Effector memory CD8-positive, alpha-beta T cell (primary cell): ENCODE measurements around the gene TBC1D20.
"Not testable (repeated sequence)": the region's sequence is repeated elsewhere in the genome, so short reads cannot be mapped to it uniquely, and the experiment has no call there.

Source experiments
- ATAC-seq: fragments of 150-1000 bp; cut with Tn5 transposase; replicated peaks from 2 replicates; pipeline ENCODE4 v1.10.0; 2021; ENCODE audit warnings: mild to moderate bottlenecking, moderate library complexity
- DNase-seq, 3 experiments: peaks; one replicate each; pipeline ENCODE4 v3.0.0; 2021
- H3K27ac Mint-ChIP-seq, 2 donors: one replicate each; pipeline ENCODE4 v1.8.0; 2022; ENCODE audit warnings: mild to moderate bottlenecking in 2 of 2, mixed read lengths in 2 of 2, moderate library complexity in 2 of 2
- H3K27me3 Mint-ChIP-seq, 2 donors: one replicate each; pipeline ENCODE4 v1.8.0; 2022; ENCODE audit warnings: mixed read lengths in 2 of 2
- H3K36me3 Mint-ChIP-seq: one replicate; pipeline ENCODE4 v1.8.0; 2022; ENCODE audit warnings: mild to moderate bottlenecking, moderate library complexity, mixed read lengths; ENCODE audit not compliant: insufficient read depth
- H3K4me1 Mint-ChIP-seq, 2 donors: one replicate each; pipeline ENCODE4 v1.8.0; 2022; ENCODE audit warnings: low read depth in 2 of 2, mixed read lengths in 2 of 2
- H3K4me3 Mint-ChIP-seq, 2 donors: one replicate each; pipeline ENCODE4 v1.8.0; 2022; ENCODE audit warnings: mild to moderate bottlenecking in 2 of 2, mixed read lengths in 2 of 2, moderate library complexity in 2 of 2
- H3K9me3 Mint-ChIP-seq, 2 donors: one replicate each; pipeline ENCODE4 v1.8.0; 2022; ENCODE audit warnings: mixed read lengths in 2 of 2

TBC1D20 gene

DNA sequence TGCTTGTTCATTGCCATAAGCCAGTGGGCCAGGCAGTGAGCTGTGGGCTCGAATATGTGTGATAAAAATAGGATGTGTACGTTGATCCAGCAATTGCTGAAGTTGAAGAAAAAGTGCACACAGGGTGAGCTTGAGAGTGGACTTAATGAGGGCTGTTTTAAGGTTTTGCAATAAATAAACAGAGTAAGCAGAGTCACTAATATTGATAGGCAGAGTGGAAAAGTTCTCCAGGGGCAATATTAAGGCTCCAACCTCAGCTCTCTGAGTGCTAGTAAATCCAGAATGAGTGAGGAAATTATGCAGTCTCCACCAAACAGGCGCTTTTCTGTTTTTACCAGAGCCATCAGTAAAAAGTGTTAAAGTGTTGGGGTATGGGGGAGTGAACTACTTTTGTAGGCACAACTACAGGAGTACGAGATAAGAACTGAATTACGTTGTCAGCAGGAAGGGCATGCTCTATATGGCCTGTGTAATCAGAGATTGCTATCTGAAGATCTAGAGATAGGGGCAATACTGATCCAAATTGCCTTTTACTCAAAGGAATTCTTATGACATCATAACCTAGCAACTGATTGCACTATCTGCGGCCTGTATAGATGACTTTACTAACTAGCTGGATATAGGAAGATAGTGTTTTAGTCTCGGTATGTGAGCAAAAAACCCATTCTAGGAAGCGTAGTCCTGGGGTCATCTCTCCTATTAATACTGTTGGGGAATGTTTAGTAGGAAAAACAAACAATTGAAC, 7.6 kb upstream of the TBC1D20 start:
- peaks cover 0 to 2% of the 10 kb centered on the region in 2 donors for H3K4me1 Mint-ChIP-seq
- H3K27me3 Mint-ChIP-seq, result peaks cover 20 to 32% of the 10 kb centered on the region in 2 donors
- H3K4me3 Mint-ChIP-seq, result no peak overlapping the region
- ATAC-seq, result no peak
- no peaks in the 10 kb centered on the region for H3K36me3 Mint-ChIP-seq
- DNase-seq, result no peak
- no peaks in the 10 kb centered on the region for H3K9me3 Mint-ChIP-seq
- no peak overlapping the region for H3K27ac Mint-ChIP-seq

DNA sequence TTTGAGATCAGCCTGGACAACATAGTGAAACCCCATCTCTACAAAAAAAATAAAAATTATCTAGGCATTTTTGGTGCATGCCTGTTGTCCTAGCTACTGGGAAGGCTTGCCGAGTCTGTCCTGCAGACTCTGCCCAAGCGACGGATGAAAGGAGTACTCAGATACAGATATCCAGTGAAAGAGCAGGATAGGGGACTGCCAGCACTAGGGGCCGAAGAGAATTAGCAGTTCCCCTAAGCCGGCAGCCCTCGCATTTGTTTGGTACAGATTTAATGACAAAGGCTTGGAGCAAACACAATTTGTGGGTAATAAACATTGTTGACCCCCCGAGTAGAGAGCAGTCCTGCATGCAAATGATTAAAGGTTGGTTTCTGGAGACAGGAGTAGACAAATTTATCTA, 5.4 kb upstream of the TBC1D20 start:
- ATAC-seq (no peak), DNase-seq (no peak)
- H3K4me1 Mint-ChIP-seq, result peaks cover 4 to 6% of the 10 kb centered on the region in 2 donors
- H3K27me3 Mint-ChIP-seq, result peaks cover 20 to 32% of the 10 kb centered on the region in 2 donors
- H3K4me3 Mint-ChIP-seq, result no peak overlapping the region
- no peak overlapping the region for H3K27ac Mint-ChIP-seq
- no peaks in the 10 kb centered on the region for H3K9me3 Mint-ChIP-seq
- H3K36me3 Mint-ChIP-seq, result no peaks in the 10 kb centered on the region

DNA sequence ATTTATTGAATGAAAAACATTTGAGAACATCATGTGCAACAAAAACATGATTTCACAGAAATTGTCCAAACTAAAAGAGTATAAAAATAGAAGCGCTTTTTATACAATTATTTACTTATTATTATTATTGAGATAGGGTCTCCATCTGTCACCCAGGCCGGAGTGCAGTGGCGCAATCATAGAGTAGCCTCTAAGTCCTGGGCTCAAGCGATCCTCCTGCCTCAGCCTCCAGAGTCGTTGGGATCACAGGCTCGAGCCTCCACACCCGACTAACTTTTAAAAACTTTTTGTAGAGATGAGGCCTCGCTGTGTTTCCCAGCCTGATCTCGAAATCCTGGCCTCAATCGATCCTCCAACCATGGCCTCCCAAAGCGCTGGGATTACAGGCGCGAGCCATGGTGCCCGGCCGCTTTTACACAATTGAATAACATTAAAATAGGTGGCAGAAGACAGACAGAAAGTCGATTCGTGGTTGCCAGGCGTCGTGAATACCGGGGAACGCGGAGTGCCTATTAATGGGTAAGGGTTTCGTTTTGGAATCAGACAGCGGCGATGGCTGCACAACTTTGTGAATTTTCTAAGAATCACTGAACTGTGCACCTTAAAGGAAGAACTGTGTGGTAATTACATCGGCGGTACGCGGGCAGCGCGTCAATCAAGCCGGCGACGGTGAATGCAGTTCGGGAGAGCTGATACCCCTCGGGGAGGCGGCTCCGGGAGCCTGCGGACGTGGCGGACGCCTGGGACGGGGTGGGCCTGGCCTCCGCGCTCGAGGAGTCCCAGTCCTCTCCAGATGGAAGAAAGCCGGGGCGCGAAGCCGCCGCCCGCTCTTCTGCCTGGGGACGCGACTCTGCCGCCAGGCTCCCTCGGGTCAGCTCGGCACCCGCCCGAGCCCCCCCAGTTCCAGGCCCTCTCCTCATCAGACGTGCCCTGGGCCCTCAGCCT, 807 bp downstream of the TBC1D20 start:
- H3K4me3 Mint-ChIP-seq, result peak overlapping the region; percentile 88 to 91
- H3K36me3 Mint-ChIP-seq, result peaks cover 7% of the 10 kb centered on the region
- H3K27ac Mint-ChIP-seq, result peak overlapping the region; percentile 87 to 90
- H3K27me3 Mint-ChIP-seq, result no peaks in the 10 kb centered on the region
- ATAC-seq, result peak; percentile 32
- H3K9me3 Mint-ChIP-seq, result no peaks in the 10 kb centered on the region
- H3K4me1 Mint-ChIP-seq, result peaks cover 31 to 37% of the 10 kb centered on the region in 2 donors
- peak; percentile 42 to 49 (median 46) for DNase-seq

DNA sequence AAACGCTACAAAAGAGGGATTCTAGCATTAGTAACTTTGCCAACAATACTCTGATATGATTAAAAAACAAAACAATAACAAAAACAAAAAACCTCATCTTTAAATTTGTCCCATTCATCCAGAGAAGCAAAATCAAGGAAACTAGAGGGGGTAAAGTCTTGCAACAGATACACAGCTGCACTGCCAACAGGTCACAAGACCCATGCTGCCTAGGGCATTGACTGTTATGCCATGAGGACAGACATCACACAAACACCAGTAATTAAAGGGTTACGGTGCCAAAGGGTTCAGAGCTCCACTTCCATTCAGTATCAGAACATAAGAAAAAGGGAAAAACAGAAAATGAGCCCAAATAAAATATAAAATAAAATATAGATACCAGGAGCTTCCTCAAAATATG, 1.6 kb downstream of the TBC1D20 start:
- H3K4me3 Mint-ChIP-seq, result peak overlapping the region; percentile 88 to 91
- peaks cover 7% of the 10 kb centered on the region for H3K36me3 Mint-ChIP-seq
- H3K4me1 Mint-ChIP-seq, result peaks cover 31 to 37% of the 10 kb centered on the region in 2 donors
- peak overlapping the region in 1 of 2 donors; percentile 90 for H3K27ac Mint-ChIP-seq
- no peak for ATAC-seq
- H3K27me3 Mint-ChIP-seq, result no peaks in the 10 kb centered on the region
- H3K9me3 Mint-ChIP-seq, result no peaks in the 10 kb centered on the region
- no peak for DNase-seq

DNA sequence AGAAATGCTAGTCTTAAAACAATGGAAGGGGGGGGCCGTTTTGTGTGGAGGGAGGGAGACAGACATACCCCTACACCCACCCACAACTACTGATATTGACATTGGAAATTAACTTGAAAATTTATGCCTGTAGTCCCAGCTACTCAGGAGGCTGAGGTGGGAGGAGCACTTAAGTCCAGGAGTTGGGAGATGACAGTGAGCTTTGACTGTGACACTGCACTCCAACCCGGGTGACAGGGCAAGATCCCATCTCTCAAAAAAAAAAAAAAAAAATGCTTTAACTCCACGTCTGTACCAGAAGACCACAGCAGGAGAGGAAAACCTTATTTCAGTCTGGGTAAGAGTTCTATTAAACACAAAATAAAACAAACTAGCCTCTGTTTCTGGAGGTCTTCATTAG, 2.2 kb downstream of the TBC1D20 start:
- Mint-ChIP-seq H3K27me3 (no peaks in the 10 kb centered on the region), H3K9me3 (no peaks in the 10 kb centered on the region), H3K36me3 (peaks cover 7% of the 10 kb centered on the region), H3K4me3 (peak overlapping the region; percentile 88 to 91), H3K4me1 (peaks cover 31 to 37% of the 10 kb centered on the region in 2 donors), H3K27ac (peak overlapping the region in 1 of 2 donors; percentile 90)
- no peak for ATAC-seq
- no peak for DNase-seq

DNA sequence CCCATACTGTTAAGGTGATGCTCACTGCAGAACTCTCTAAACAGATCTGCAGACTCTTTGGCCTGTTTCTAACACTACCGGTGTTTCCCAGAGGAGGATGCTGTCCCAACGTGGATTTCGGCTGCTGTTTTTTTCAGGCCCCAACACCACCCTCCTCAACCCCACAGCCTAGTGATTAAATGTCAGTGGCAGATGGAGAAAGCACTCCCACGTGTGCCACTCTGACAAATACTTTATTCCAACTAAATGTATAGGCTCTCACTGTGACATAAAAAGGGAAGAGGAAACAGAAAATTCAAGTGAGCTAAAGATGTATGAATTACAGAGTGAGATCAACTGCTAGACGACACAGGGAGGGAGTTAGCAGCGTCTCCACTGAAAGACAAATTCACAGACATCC, 3.6 kb downstream of the TBC1D20 start:
- Mint-ChIP-seq H3K4me1 (peaks cover 33 to 37% of the 10 kb centered on the region in 2 donors), H3K27ac (no peak overlapping the region), H3K9me3 (no peaks in the 10 kb centered on the region), H3K36me3 (peaks cover 7% of the 10 kb centered on the region), H3K27me3 (no peaks in the 10 kb centered on the region), H3K4me3 (no peak overlapping the region)
- DNase-seq, result no peak
- no peak for ATAC-seq

DNA sequence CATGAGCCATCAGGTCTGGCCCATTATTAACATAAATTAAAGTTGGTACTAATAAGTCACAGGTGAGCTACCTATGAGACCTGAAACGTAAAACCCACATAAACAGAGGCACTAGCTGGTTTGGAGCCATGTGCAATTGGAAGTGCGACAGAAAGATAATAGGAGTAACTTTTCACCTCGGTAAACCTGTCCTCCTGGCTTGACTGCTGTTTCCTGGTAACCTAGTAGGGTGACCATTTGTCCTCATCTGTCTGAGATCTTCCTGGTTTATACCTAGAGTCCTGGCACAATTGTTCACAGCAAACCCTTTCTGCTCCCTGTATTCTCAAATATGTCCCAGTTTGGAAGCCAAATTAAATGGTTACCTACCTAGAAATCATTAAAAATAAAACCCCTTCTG, 7.4 kb downstream of the TBC1D20 start:
- no peak overlapping the region for H3K4me3 Mint-ChIP-seq

DNA sequence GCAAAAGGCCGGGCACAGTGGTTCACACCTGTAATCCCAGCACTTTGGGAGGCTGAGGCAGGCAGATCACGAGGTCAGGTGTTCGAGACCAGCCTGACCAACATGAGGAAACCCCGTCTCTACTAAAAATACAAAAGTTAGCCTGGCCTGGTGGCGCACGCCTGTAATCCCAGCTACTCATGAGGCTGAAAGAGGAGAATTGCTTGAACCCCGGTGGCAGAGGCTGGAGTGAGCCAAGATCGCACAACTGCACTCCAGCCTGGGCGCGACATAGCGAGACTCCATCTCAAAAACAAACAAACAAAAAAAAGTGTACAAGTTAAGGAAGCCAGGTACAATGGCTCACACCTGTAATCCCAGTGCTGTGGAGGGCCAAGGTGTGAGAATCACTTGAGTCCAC, 10.3 kb downstream of the TBC1D20 start:
- H3K9me3 Mint-ChIP-seq, H3K27me3 Mint-ChIP-seq, H3K4me3 Mint-ChIP-seq, ATAC-seq, DNase-seq: not testable (repeated sequence)
- Mint-ChIP-seq H3K4me1 (peaks cover 10 to 12% of the 10 kb centered on the region in 2 donors), H3K36me3 (peaks cover 16% of the 10 kb centered on the region), H3K27ac (peak overlapping the region in 1 of 2 donors; percentile 38)

More for the DNA sequence above, 7.4 kb downstream of the TBC1D20 start:
- ATAC-seq, result no peak
- Mint-ChIP-seq H3K9me3 (no peaks in the 10 kb centered on the region), H3K27me3 (no peaks in the 10 kb centered on the region), H3K4me1 (peaks cover 20 to 25% of the 10 kb centered on the region in 2 donors), H3K36me3 (peaks cover 9% of the 10 kb centered on the region), H3K27ac (no peak overlapping the region)
- DNase-seq, result no peak

DNA sequence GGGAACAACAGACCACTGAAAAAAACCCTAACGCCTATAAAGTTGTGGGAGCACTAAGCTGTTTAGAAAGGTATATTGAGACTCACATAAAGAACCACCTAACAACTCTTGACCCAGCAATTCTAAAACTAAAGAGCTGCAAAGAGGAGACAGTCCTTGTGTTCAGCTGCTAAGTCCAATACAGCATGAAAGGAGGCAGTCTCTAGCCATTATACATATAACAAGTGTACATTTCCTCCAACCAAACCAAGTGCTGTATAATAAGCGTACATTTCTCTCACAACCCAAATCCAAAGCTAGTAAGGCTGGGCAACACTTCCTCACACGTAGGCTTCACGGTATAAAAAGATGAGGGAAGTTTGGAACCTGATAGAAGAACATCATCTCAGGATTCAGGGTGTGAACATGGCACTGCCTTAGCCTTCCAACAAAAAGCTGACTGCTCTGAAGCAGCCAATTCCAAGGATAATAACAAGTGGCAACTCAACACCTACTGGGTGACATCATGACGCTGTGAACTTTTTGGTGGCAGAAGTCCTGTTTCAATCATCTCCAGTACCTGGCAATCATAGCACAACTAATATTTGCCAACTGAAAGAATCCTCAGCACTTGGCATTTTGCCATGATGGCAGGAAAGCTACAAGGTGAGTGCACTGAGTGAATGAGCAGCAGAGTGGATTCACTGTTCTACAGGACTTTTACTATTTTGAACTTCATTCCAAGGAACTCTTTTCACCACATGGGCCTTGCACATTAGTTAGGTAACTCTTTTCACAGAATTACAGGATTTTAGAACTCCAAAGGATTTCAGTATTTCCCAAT, 16.6 kb downstream of the TBC1D20 start:
- Mint-ChIP-seq H3K9me3 (no peaks in the 10 kb centered on the region), H3K4me1 (peaks cover 6 to 8% of the 10 kb centered on the region in 2 donors)

DNA sequence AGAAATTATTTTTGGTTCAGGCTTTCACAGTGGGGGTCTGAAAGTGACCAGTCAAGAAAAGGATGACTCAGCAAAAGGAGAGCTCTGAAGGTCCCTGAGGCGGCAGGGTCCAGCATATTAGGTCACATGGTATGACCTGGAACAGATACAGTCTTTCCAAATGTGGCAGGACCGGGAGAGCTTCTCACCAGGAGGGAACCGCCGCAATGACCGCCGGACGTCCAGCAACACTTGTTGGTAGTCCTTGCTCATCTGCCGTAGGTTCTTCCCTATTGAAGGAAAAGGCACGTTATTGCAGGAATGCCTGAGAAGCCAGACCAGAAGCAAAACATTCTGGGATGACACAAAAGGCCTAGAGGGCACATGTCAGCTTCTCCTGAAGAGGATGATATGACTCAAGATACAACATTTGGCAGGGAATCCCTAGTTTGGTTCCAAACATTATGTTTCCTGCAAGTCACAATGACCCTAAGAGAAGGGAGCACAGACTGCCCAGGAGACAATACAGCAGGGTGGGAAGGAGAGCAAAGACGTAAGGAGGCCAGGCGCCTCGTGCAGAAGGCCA, 17.4 kb downstream of the TBC1D20 start:
- Mint-ChIP-seq H3K9me3 (no peaks in the 10 kb centered on the region), H3K4me1 (peaks cover 7% of the 10 kb centered on the region in 2 donors), H3K27me3 (no peaks in the 10 kb centered on the region), H3K4me3 (no peak overlapping the region), H3K27ac (peak overlapping the region in 1 of 2 donors; percentile 32), H3K36me3 (peaks cover 44% of the 10 kb centered on the region)
- ATAC-seq, result no peak
- DNase-seq, result no peak

More for the DNA sequence above, 16.6 kb downstream of the TBC1D20 start:
- H3K27me3 Mint-ChIP-seq, result no peaks in the 10 kb centered on the region
- no peak overlapping the region for H3K4me3 Mint-ChIP-seq
- peaks cover 40% of the 10 kb centered on the region for H3K36me3 Mint-ChIP-seq
- no peak for DNase-seq
- ATAC-seq, result no peak
- H3K27ac Mint-ChIP-seq, result no peak overlapping the region

DNA sequence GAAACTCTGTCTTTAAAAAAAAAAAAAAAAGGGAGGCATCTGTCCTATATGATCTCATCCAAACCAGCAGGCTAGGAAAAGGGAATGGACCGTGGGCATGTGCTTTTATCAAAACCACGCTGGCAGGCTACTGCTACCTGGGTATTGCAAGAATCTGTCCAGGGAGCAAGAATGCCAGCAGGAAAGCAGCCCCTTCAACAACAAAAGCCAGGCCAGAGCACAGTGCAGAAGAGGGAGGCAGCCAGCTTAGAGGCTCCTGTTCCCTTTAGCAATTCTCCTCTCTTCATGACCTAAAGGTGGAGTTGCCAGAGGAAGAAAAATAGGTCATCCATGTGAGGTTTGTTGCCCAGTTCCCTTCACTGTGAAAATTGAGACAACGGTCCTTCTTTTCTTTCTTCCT, 18.2 kb downstream of the TBC1D20 start:
- Mint-ChIP-seq H3K27me3 (no peaks in the 10 kb centered on the region), H3K27ac (peak overlapping the region in 1 of 2 donors; percentile 32), H3K36me3 (peaks cover 42% of the 10 kb centered on the region), H3K4me1 (peaks cover 11 to 14% of the 10 kb centered on the region in 2 donors), H3K9me3 (no peaks in the 10 kb centered on the region), H3K4me3 (no peak overlapping the region)
- DNase-seq, result no peak
- no peak for ATAC-seq

DNA sequence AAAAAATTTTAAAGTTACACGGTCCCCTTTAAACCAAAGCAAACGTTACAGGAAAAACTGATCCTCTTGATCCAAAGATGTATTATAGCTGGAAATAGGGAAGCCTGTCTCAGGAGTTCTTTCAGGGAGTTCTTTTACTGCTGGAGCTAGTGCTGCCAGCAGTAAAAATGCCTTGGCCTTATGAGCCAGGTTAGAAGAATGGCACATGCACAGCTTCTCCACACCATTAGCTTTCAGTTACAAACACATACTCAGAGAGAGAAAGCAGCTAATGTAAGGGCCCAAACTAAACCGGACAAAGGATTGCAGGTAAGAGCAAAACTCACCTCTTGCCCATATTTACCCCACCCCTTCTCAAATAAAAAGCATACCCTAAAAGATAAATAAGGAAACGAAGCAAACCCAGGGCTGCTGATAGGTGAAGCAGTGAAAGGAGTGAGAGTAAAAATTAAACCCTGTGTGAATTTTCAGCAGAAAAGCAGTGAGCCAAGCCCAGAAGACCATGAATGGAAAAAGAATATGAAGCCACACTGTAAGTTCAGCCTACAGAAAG, 19.0 kb downstream of the TBC1D20 start:
- no peak for ATAC-seq
- H3K9me3 Mint-ChIP-seq, result no peaks in the 10 kb centered on the region
- H3K36me3 Mint-ChIP-seq, result peaks cover 47% of the 10 kb centered on the region
- no peak overlapping the region for H3K4me3 Mint-ChIP-seq
- H3K27me3 Mint-ChIP-seq, result no peaks in the 10 kb centered on the region
- peaks cover 19 to 21% of the 10 kb centered on the region in 2 donors for H3K4me1 Mint-ChIP-seq
- H3K27ac Mint-ChIP-seq, result peak overlapping the region in 1 of 2 donors; percentile 52
- DNase-seq, result no peak
